Stimulated activated CD4-positive, alpha-beta T cell treated with anti-CD3 and anti-CD28 coated beads, Interleukin-12 subunit alpha, Interleukin-12 subunit beta, amount 100 ng/mL, for 24 hours (primary cell): Measurements from ENCODE around the gene CCK.
"Not testable (repeated sequence)": the region's sequence is repeated elsewhere in the genome, so short reads cannot be mapped to it uniquely, and the experiment has no call there.

Source experiments
- DNase-seq, 2 experiments: peaks; one replicate each; pipeline ENCODE4 v3.0.0-alpha.2; 2020; ENCODE audit warnings: low read depth in 2 of 2

The CCK gene

GRCh38 chr3:42266085-42266484 is at the start of gene CCK:
TSS of gene CCK (minus strand) at chr3:42266185. CDS start at chr3:42263630, 2,555 bp downstream.
- no peak for DNase-seq

GRCh38 chr3:42314411-42314810 is 48.4 kb upstream of the CCK start:
- DNase-seq, result no peak

- no peak for DNase-seq
Observed at GRCh38 chr3:42308651-42309050, 42.7 kb upstream of the CCK start.

GRCh38 chr3:42306499-42306898 is 40.5 kb upstream of the CCK start:
- no peak for DNase-seq

- no peak for DNase-seq
Observed at GRCh38 chr3:42302924-42303634, 37.1 kb upstream of the CCK start.

GRCh38 chr3:42301446-42302175 is 35.6 kb upstream of the CCK start:
- no peak for DNase-seq

GRCh38 chr3:42300778-42301177 is 34.8 kb upstream of the CCK start:
- no peak for DNase-seq

GRCh38 chr3:42300013-42300412 is 34.0 kb upstream of the CCK start:
- DNase-seq, result no peak

GRCh38 chr3:42298259-42298658 is 32.3 kb upstream of the CCK start:
- no peak for DNase-seq

- DNase-seq, result no peak
Observed at GRCh38 chr3:42292009-42292408, 26.0 kb upstream of the CCK start.

GRCh38 chr3:42290966-42291714 is 25.2 kb upstream of the CCK start:
- DNase-seq, result no peak

GRCh38 chr3:42289026-42289425 is 23.0 kb upstream of the CCK start:
- no peak for DNase-seq

GRCh38 chr3:42288385-42288784 is 22.4 kb upstream of the CCK start:
- no peak for DNase-seq

- DNase-seq, result not testable (repeated sequence)
Observed at GRCh38 chr3:42287423-42287822, 21.4 kb upstream of the CCK start.

GRCh38 chr3:42277676-42278075 is 11.7 kb upstream of the CCK start:
- DNase-seq, result no peak

GRCh38 chr3:42276141-42277132 is 10.5 kb upstream of the CCK start:
- DNase-seq, result no peak

- DNase-seq, result no peak
Observed at GRCh38 chr3:42275217-42275616, 9.2 kb upstream of the CCK start.

GRCh38 chr3:42274266-42274665 is 8.3 kb upstream of the CCK start:
- DNase-seq, result no peak

GRCh38 chr3:42273361-42273760 is 7.4 kb upstream of the CCK start:
- DNase-seq, result no peak

GRCh38 chr3:42271786-42272185 is 5.8 kb upstream of the CCK start:
- DNase-seq, result no peak

GRCh38 chr3:42270561-42270960 is 4.6 kb upstream of the CCK start:
- no peak for DNase-seq
